ENCODE measurements around the gene SLC33A1. TPM values are rescaled to one million over a fixed set of nuclear protein-coding genes. Genes with fewer than 3 reads are reported as not detected.

The SLC33A1 gene
- total RNA-seq, 1 donor from 2014 or later = 17.7 TPM

GRCh38 chr3:155790272-155790925, 63.8 kb downstream of the SLC33A1 start:
- no peak for DNase-seq

GRCh38 chr3:155785662-155786295, 68.4 kb downstream of the SLC33A1 start:
- no peak for DNase-seq

GRCh38 chr3:155782390-155782953, 71.8 kb downstream of the SLC33A1 start:
- DNase-seq = no peak

- DNase-seq = no peak
Observed at GRCh38 chr3:155780291-155780690, 73.9 kb downstream of the SLC33A1 start.

- DNase-seq = no peak
Observed at GRCh38 chr3:155778462-155778861, 75.8 kb downstream of the SLC33A1 start.

GRCh38 chr3:155772801-155773200, 81.4 kb downstream of the SLC33A1 start:
- no peak for DNase-seq

GRCh38 chr3:155771126-155771525, 83.1 kb downstream of the SLC33A1 start:
- no peak for DNase-seq

Other genes with a start within 250 kb of the SLC33A1 start
- 2.0 TPM for gene PLCH1, start 109.4 kb downstream of the SLC33A1 start, total RNA-seq
- 3.7 TPM for gene C3orf33, start 48.1 kb downstream of the SLC33A1 start, total RNA-seq
- gene GMPS, start 16.2 kb upstream of the SLC33A1 start, total RNA-seq = 23.4 TPM